HepG2 (cell line): ENCODE data around the gene RING1. TPM values are rescaled to one million over a fixed set of nuclear protein-coding genes. Genes with fewer than 3 reads are reported as not detected.

Source experiments
- ERF ChIP-seq: IDR thresholded peaks from 2 replicates; pipeline ENCODE4 v1.6.1; 2018; ENCODE audit warnings: missing biosample characterization, missing genetic modification reagents
- GATAD2A ChIP-seq: IDR thresholded peaks from 2 replicates; pipeline ENCODE4 v1.6.1; 2016
- HNRNPL ChIP-seq: fragments of 200-400 bp; formaldehyde crosslinking; IDR thresholded peaks from 2 replicates; pipeline ENCODE4 v1.6.1; 2017; ENCODE audit warnings: mild to moderate bottlenecking, low read depth, low read length
- JARID2 ChIP-seq: sonication (generic); formaldehyde crosslinking; IDR thresholded peaks from 2 replicates; pipeline ENCODE4 v1.8.1; 2023; ENCODE audit warnings: missing genetic modification reagents, inconsistent platforms; ENCODE audit not compliant: insufficient replicate concordance
- KMT2A ChIP-seq: sonication (generic); formaldehyde crosslinking; IDR thresholded peaks from 2 replicates; pipeline ENCODE4 v1.4.0; 2020; ENCODE audit warnings: missing genetic modification reagents
- NRL ChIP-seq: sonication (generic); formaldehyde crosslinking; IDR thresholded peaks from 2 replicates; pipeline ENCODE4 v1.5.0; 2020; ENCODE audit warnings: missing genetic modification reagents, mild to moderate bottlenecking, moderate library complexity, borderline replicate concordance
- RAD21 ChIP-seq: fragments of 450-650 bp; formaldehyde crosslinking; IDR thresholded peaks from 2 replicates; pipeline ENCODE4 v1.5.0; 2020; ENCODE audit warnings: mild to moderate bottlenecking
- RBAK ChIP-seq: sonication (generic); formaldehyde crosslinking; IDR thresholded peaks from 2 replicates; pipeline ENCODE4 v1.5.1; 2020; ENCODE audit warnings: mild to moderate bottlenecking, missing genetic modification reagents
- RELA ChIP-seq: sonication (generic); formaldehyde crosslinking; IDR thresholded peaks from 2 replicates; pipeline ENCODE4 v1.4.0; 2020; ENCODE audit warnings: missing genetic modification reagents
- SMC3 ChIP-seq: IDR thresholded peaks from 2 replicates; pipeline ENCODE4 v1.6.1; 2011; ENCODE audit warnings: low read length, improper control_type of control experiment
- SPEN ChIP-seq: sonication (generic); formaldehyde crosslinking; IDR thresholded peaks from 2 replicates; pipeline ENCODE4 v1.5.1; 2020; ENCODE audit warnings: low read depth, mild to moderate bottlenecking, missing genetic modification reagents
- SRY ChIP-seq: sonication (generic); formaldehyde crosslinking; IDR thresholded peaks from 2 replicates; pipeline ENCODE4 v1.8.0; 2022; ENCODE audit warnings: mild to moderate bottlenecking, missing genetic modification reagents
- TAF15 ChIP-seq: fragments of 200-400 bp; formaldehyde crosslinking; IDR thresholded peaks from one replicate; pipeline ENCODE4 v1.6.1; 2018; ENCODE audit warnings: mild to moderate bottlenecking, low read depth, low read length; ENCODE audit not compliant: poor library complexity, severe bottlenecking
- THAP11 ChIP-seq: IDR thresholded peaks from 2 replicates; pipeline ENCODE4 v1.6.1; 2016; ENCODE audit warnings: missing biosample characterization, missing genetic modification reagents
- YY1 ChIP-seq: IDR thresholded peaks from 2 replicates; pipeline ENCODE4 v1.6.1; 2011; ENCODE audit warnings: low read length, low read depth, moderate library complexity, mild to moderate bottlenecking; ENCODE audit not compliant: insufficient read depth, insufficient replicate concordance
- ZNF335 ChIP-seq: sonication (generic); formaldehyde crosslinking; IDR thresholded peaks from 2 replicates; pipeline ENCODE4 v1.4.0; 2020; ENCODE audit warnings: missing genetic modification reagents
- ZNF460 ChIP-seq: sonication (generic); formaldehyde crosslinking; IDR thresholded peaks from 2 replicates; pipeline ENCODE4 v1.5.1; 2020; ENCODE audit warnings: missing genetic modification reagents, mild to moderate bottlenecking, borderline replicate concordance
- polyA plus RNA-seq, 8 experiments: library from polyadenylated mRNA; depleted of rRNA in 3 of 8; stranded (reverse) in 7 of 8; unstranded in 1 of 8; fragments of >200 nt; fragmentation: Illumina TruSeq in 4 of 8; extraction: Trizol in 4 of 8; gene quantifications; 2 replicates each; pipeline versions ENCODE4 v1.2.1 to v1.2.3, GENCODE V29; 2011 to 2016; ENCODE audit warnings: low read depth in 4 of 8, missing spikeins in 1 of 8, mixed read lengths in 1 of 8; ENCODE audit not compliant: insufficient read depth in 1 of 8
- total RNA-seq, 5 experiments: library from RNA; depleted of rRNA; stranded (reverse); fragments of >200 nt; fragmentation: Illumina TruSeq; extraction: Trizol; gene quantifications; 2 replicates each; pipeline ENCODE4 v1.2.3, GENCODE V29; 2016; ENCODE audit warnings: low read depth in 1 of 5
- TF ChIP-seq, protein P1 (sequence below): IDR thresholded peaks from 2 replicates; pipeline ENCODE4 v1.6.1; 2016; ENCODE audit warnings: mild to moderate bottlenecking, missing biosample characterization, missing genetic modification reagents
- TF ChIP-seq, protein P2 (sequence below): IDR thresholded peaks from 2 replicates; pipeline ENCODE4 v1.6.1; 2018; ENCODE audit warnings: missing genetic modification reagents
- TF ChIP-seq, protein P3 (sequence below): IDR thresholded peaks from 2 replicates; pipeline ENCODE4 v1.6.1; 2016
- TF ChIP-seq, protein P4 (sequence below): sonication (generic); formaldehyde crosslinking; IDR thresholded peaks from 2 replicates; pipeline ENCODE4 v1.4.0; 2020; ENCODE audit warnings: missing genetic modification reagents
- TF ChIP-seq, protein P5 (sequence below): sonication (generic); formaldehyde crosslinking; IDR thresholded peaks from 2 replicates; pipeline ENCODE4 v1.4.0; 2020; ENCODE audit warnings: missing genetic modification reagents, borderline replicate concordance

RING1 gene
- total and polyA plus RNA-seq, 2 of the 13 experiments (the other 11 are each of a cell fraction or from before 2014, with no cell fraction given) = 23.9 to 33.6 TPM

DNA sequence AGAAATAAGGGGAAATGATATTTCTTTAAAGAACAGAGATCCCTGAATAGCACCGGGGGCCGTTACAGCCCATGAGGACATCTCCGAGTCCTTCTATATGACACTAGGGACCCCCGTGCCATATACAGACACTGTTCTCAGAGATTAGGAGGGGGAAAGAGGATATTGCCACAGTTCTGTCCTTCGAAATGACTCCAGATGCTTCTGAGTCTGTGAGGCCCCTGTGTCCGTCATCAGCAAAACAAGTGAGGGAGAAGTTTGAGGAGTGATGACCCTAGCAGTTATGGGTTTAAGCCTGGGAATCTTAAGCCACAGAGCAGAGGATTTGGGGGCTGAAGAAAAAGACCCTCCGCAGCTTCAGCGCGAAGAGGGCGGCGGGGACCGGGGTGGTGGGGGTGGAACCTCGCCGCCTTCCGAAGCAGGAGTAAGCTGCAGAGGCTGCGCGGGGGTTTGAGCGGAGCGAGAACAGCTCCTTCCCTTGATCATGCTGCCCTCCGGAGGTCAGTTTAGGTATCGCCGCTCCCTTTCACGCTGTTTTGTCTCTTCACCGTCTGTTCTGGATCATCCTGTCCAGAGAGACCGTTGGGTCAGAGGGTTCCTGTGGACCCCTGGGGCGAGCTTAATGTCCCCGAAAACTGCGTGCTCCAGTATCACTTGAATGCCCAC lies 39.8 kb downstream of the RING1 start (continued):
- TF ChIP-seq RELA (CRISPR knock-in tag) (0 out of 2 replicates have a peak, but pooled peaks have one; percentile 65), ZNF335 (0 out of 2 replicates have a peak, but pooled peaks have one; percentile 47), THAP11 (CRISPR knock-in tag) (peak; percentile 36; the same call in 1 of the 2 replicates), KMT2A (peak; percentile 51; the same call in 1 of the 2 replicates), ERF (peak; percentile 59; the same call in 1 of the 2 replicates), ZNF460 (CRISPR knock-in tag) (no peak; the same call in 1 of the 2 replicates), GATAD2A (CRISPR knock-in tag) (peak; percentile 24; the same call in 1 of the 2 replicates), JARID2 (CRISPR knock-in tag) (peak; percentile 73), RAD21 (CRISPR knock-in tag) (peak; percentile 95), SMC3 (peak; percentile 87), RBAK (no peak), SPEN (CRISPR knock-in tag) (no peak), YY1 (peak; percentile 42), NRL (CRISPR knock-in tag) (0 out of 2 replicates have a peak, but pooled peaks have one; percentile 18), HNRNPL (no peak), SRY (CRISPR knock-in tag) (no peak), TAF15 (no peak)
- TF ChIP-seq, protein P1, sequence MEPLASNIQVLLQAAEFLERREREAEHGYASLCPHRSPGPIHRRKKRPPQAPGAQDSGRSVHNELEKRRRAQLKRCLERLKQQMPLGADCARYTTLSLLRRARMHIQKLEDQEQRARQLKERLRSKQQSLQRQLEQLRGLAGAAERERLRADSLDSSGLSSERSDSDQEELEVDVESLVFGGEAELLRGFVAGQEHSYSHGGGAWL (CRISPR knock-in tag) = peak; percentile 76
- TF ChIP-seq, protein P2, sequence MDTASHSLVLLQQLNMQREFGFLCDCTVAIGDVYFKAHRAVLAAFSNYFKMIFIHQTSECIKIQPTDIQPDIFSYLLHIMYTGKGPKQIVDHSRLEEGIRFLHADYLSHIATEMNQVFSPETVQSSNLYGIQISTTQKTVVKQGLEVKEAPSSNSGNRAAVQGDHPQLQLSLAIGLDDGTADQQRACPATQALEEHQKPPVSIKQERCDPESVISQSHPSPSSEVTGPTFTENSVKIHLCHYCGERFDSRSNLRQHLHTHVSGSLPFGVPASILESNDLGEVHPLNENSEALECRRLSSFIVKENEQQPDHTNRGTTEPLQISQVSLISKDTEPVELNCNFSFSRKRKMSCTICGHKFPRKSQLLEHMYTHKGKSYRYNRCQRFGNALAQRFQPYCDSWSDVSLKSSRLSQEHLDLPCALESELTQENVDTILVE (CRISPR knock-in tag) = peak; percentile 52
- TF ChIP-seq, protein P3, sequence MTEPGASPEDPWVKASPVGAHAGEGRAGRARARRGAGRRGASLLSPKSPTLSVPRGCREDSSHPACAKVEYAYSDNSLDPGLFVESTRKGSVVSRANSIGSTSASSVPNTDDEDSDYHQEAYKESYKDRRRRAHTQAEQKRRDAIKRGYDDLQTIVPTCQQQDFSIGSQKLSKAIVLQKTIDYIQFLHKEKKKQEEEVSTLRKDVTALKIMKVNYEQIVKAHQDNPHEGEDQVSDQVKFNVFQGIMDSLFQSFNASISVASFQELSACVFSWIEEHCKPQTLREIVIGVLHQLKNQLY (CRISPR knock-in tag) = peak; percentile 35; the same call in 1 of the 2 replicates
- TF ChIP-seq, protein P4, sequence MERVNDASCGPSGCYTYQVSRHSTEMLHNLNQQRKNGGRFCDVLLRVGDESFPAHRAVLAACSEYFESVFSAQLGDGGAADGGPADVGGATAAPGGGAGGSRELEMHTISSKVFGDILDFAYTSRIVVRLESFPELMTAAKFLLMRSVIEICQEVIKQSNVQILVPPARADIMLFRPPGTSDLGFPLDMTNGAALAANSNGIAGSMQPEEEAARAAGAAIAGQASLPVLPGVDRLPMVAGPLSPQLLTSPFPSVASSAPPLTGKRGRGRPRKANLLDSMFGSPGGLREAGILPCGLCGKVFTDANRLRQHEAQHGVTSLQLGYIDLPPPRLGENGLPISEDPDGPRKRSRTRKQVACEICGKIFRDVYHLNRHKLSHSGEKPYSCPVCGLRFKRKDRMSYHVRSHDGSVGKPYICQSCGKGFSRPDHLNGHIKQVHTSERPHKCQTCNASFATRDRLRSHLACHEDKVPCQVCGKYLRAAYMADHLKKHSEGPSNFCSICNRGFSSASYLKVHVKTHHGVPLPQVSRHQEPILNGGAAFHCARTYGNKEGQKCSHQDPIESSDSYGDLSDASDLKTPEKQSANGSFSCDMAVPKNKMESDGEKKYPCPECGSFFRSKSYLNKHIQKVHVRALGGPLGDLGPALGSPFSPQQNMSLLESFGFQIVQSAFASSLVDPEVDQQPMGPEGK (CRISPR knock-in tag) = peak; percentile 71
- TF ChIP-seq, protein P5, sequence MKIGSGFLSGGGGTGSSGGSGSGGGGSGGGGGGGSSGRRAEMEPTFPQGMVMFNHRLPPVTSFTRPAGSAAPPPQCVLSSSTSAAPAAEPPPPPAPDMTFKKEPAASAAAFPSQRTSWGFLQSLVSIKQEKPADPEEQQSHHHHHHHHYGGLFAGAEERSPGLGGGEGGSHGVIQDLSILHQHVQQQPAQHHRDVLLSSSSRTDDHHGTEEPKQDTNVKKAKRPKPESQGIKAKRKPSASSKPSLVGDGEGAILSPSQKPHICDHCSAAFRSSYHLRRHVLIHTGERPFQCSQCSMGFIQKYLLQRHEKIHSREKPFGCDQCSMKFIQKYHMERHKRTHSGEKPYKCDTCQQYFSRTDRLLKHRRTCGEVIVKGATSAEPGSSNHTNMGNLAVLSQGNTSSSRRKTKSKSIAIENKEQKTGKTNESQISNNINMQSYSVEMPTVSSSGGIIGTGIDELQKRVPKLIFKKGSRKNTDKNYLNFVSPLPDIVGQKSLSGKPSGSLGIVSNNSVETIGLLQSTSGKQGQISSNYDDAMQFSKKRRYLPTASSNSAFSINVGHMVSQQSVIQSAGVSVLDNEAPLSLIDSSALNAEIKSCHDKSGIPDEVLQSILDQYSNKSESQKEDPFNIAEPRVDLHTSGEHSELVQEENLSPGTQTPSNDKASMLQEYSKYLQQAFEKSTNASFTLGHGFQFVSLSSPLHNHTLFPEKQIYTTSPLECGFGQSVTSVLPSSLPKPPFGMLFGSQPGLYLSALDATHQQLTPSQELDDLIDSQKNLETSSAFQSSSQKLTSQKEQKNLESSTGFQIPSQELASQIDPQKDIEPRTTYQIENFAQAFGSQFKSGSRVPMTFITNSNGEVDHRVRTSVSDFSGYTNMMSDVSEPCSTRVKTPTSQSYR (CRISPR knock-in tag) = peak; percentile 53; the same call in 1 of the 2 replicates
